Smooth muscle cell (in vitro differentiated cells): ENCODE data around the gene PIWIL4. TPM values are rescaled to one million over a fixed set of nuclear protein-coding genes. Genes with fewer than 3 reads are reported as not detected.

Source experiments
- DNase-seq: peaks from one replicate; lab custom pipeline; 2025; ENCODE audit not compliant: unreplicated experiment; lab: John Stamatoyannopoulos, UW
- H2AFZ ChIP-seq: fragments of 200-600 bp; sonication (generic); 2 replicates; pipeline ENCODE4 v1.6.0; 2016; ENCODE audit warnings: antibody characterized with exemption, low read depth, mild to moderate bottlenecking
- H3F3A ChIP-seq: fragments of 200-600 bp; sonication (generic); 2 replicates; pipeline ENCODE4 v1.6.0; 2017; ENCODE audit warnings: antibody characterized with exemption, low read depth
- H3K27ac ChIP-seq: fragments of 200-600 bp; sonication (generic); 2 replicates; pipeline ENCODE4 v1.5.1; 2016; ENCODE audit warnings: low read depth, mild to moderate bottlenecking
- H3K27me3 ChIP-seq: fragments of 200-600 bp; sonication (generic); 2 replicates; pipeline ENCODE4 v1.6.1; 2016; ENCODE audit warnings: low read depth, mild to moderate bottlenecking
- H3K36me3 ChIP-seq: fragments of 200-600 bp; sonication (generic); 2 replicates; pipeline ENCODE4 v1.5.1; 2016; ENCODE audit warnings: low read depth
- H3K4me1 ChIP-seq: fragments of 200-600 bp; sonication (generic); 2 replicates; pipeline ENCODE4 v1.5.1; 2016; ENCODE audit warnings: low read depth
- H3K4me2 ChIP-seq: fragments of 200-600 bp; sonication (generic); 2 replicates; pipeline ENCODE4 v1.6.0; 2016; ENCODE audit warnings: mild to moderate bottlenecking
- H3K4me3 ChIP-seq: fragments of 200-600 bp; sonication (generic); 2 replicates; pipeline ENCODE4 v1.5.1; 2016; ENCODE audit warnings: mild to moderate bottlenecking
- H3K79me2 ChIP-seq: fragments of 200-600 bp; sonication (generic); 2 replicates; pipeline ENCODE4 v1.6.0; 2016; ENCODE audit warnings: low read depth, mild to moderate bottlenecking
- H3K9ac ChIP-seq: fragments of 200-600 bp; sonication (generic); 2 replicates; pipeline ENCODE4 v1.6.0; 2016; ENCODE audit warnings: low read depth
- H3K9me3 ChIP-seq: fragments of 200-600 bp; sonication (generic); replicated peaks from 2 replicates; pipeline ENCODE4 v1.5.1; 2016; ENCODE audit warnings: low read depth
- H4K20me1 ChIP-seq: fragments of 200-600 bp; sonication (generic); 2 replicates; pipeline ENCODE4 v1.6.0; 2016; ENCODE audit warnings: low read depth
- WGBS: methylation state at CpG from one replicate; pipeline ENCODE4 v1.1.7; 2016; ENCODE audit warnings: low lambda C conversion rate; 5-methylcytosine and 5-hydroxymethylcytosine counted together
- polyA plus RNA-seq: library from polyadenylated mRNA; unstranded; fragments of >200 nt; fragmentation: Nextera tagmentation; extraction: Ambion mirVana; gene quantifications from 2 replicates; pipeline ENCODE4 v1.2.1, GENCODE V29; 2016
- total RNA-seq: library from RNA; depleted of rRNA; stranded (reverse); fragments of >200 nt; gene quantifications from 2 replicates; pipeline ENCODE4 v1.2.3, GENCODE V29; 2014
- TF ChIP-seq, protein P1 (sequence below): fragments of 200-600 bp; sonication (generic); IDR thresholded peaks from 2 replicates; pipeline ENCODE4 v1.5.1; 2017; ENCODE audit warnings: borderline replicate concordance, mild to moderate bottlenecking, antibody characterized with exemption; ENCODE audit not compliant: insufficient read depth, poor library complexity, severe bottlenecking

Gene PIWIL4
- total and polyA plus RNA-seq, 2 experiments from 2014 or later: 0.88 to 3.1 TPM

DNA sequence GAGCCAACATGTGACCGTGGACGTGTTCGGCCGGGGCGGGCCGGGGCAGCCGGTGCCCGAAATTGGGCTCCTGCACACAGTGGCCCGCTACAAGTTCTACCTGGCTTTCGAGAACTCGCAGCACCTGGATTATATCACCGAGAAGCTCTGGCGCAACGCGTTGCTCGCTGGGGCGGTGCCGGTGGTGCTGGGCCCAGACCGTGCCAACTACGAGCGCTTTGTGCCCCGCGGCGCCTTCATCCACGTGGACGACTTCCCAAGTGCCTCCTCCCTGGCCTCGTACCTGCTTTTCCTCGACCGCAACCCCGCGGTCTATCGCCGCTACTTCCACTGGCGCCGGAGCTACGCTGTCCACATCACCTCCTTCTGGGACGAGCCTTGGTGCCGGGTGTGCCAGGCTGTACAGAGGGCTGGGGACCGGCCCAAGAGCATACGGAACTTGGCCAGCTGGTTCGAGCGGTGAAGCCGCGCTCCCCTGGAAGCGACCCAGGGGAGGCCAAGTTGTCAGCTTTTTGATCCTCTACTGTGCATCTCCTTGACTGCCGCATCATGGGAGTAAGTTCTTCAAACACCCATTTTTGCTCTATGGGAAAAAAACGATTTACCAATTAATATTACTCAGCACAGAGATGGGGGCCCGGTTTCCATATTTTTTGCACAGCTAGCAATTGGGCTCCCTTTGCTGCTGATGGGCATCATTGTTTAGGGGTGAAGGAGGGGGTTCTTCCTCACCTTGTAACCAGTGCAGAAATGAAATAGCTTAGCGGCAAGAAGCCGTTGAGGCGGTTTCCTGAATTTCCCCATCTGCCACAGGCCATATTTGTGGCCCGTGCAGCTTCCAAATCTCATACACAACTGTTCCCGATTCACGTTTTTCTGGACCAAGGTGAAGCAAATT lies 21.7 kb upstream of the PIWIL4 start:
- DNase-seq: no peak
- TF ChIP-seq, protein P1, sequence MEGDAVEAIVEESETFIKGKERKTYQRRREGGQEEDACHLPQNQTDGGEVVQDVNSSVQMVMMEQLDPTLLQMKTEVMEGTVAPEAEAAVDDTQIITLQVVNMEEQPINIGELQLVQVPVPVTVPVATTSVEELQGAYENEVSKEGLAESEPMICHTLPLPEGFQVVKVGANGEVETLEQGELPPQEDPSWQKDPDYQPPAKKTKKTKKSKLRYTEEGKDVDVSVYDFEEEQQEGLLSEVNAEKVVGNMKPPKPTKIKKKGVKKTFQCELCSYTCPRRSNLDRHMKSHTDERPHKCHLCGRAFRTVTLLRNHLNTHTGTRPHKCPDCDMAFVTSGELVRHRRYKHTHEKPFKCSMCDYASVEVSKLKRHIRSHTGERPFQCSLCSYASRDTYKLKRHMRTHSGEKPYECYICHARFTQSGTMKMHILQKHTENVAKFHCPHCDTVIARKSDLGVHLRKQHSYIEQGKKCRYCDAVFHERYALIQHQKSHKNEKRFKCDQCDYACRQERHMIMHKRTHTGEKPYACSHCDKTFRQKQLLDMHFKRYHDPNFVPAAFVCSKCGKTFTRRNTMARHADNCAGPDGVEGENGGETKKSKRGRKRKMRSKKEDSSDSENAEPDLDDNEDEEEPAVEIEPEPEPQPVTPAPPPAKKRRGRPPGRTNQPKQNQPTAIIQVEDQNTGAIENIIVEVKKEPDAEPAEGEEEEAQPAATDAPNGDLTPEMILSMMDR: no peak
- H3F3A ChIP-seq: no peaks in the 10 kb centered on the region
- H3K79me2 ChIP-seq: peaks cover 45% of the 10 kb centered on the region
- peak overlapping the region; percentile 94 for H3K9ac ChIP-seq
- no peak overlapping the region for H3K27ac ChIP-seq
- peaks cover 54% of the 10 kb centered on the region for H4K20me1 ChIP-seq
- no peaks in the 10 kb centered on the region for H3K36me3 ChIP-seq
- WGBS: 19% methylated on average over 53 of the region's 54 CpGs
- no peaks in the 10 kb centered on the region for H3K27me3 ChIP-seq
- H3K4me2 ChIP-seq: peak overlapping the region; percentile 97
- peaks cover 25% of the 10 kb centered on the region for H3K4me1 ChIP-seq
- H3K9me3 ChIP-seq: no peaks in the 10 kb centered on the region
- H3K4me3 ChIP-seq: peak overlapping the region; percentile 90
- H2AFZ ChIP-seq: peak overlapping the region; percentile 99

DNA sequence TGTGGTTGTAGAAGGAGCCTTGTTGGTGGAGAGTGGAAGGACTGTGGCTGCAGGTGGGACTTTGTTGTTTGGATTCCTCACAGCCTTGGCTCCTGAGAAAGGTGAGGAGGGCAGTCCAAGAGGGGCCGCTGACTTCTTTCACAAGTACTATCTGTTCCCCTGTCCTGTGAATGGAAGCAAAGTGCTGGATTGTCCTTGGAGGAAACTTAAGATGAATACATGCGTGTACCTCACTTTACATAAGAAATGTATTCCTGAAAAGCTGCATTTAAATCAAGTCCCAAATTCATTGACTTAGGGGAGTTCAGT lies 21.1 kb upstream of the PIWIL4 start:
- H3K4me3 ChIP-seq: peak overlapping the region; percentile 90
- H3K79me2 ChIP-seq: peaks cover 45% of the 10 kb centered on the region
- H2AFZ ChIP-seq: no peak overlapping the region
- TF ChIP-seq, protein P1: no peak
- H3K27ac ChIP-seq: no peak overlapping the region
- WGBS: 54% methylated on average over 2 of the region's 2 CpGs
- H3K4me1 ChIP-seq: peaks cover 25% of the 10 kb centered on the region
- no peaks in the 10 kb centered on the region for H3K9me3 ChIP-seq
- no peaks in the 10 kb centered on the region for H3K36me3 ChIP-seq
- DNase-seq: no peak
- no peaks in the 10 kb centered on the region for H3F3A ChIP-seq
- H3K27me3 ChIP-seq: no peaks in the 10 kb centered on the region
- no peak overlapping the region for H3K9ac ChIP-seq
- peak overlapping the region; percentile 97 for H3K4me2 ChIP-seq
- peaks cover 59% of the 10 kb centered on the region for H4K20me1 ChIP-seq

DNA sequence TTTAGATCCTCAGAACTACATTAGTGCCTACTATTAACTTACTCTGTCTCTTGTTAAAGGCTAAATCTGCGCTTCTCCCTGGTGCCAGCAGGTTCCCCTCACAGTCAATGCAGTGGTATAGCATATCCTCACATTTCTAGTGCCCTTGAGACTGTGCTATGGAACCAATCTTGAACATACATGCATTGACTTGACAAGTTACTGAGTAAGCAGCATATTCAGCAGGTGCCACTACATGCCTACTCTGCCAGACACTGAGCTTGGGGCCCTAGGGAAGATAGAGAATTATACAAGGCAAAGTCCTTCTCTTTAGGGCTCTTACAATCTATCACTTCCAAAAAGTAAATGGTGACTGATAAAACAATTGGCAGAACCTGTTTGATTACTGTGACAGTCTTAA lies 20.3 kb upstream of the PIWIL4 start:
- H3K4me1 ChIP-seq: peaks cover 25% of the 10 kb centered on the region
- no peaks in the 10 kb centered on the region for H3F3A ChIP-seq
- no peak overlapping the region for H3K9ac ChIP-seq
- H3K79me2 ChIP-seq: peaks cover 45% of the 10 kb centered on the region
- TF ChIP-seq, protein P1: no peak
- peaks cover 59% of the 10 kb centered on the region for H4K20me1 ChIP-seq
- peak overlapping the region; percentile 90 for H3K4me3 ChIP-seq
- H3K36me3 ChIP-seq: no peaks in the 10 kb centered on the region
- no peak overlapping the region for H3K27ac ChIP-seq
- no peak for DNase-seq
- no peaks in the 10 kb centered on the region for H3K27me3 ChIP-seq
- H2AFZ ChIP-seq: no peak overlapping the region
- 90% methylated on average over 1 of the region's 1 CpG for WGBS
- peak overlapping the region; percentile 97 for H3K4me2 ChIP-seq
- no peaks in the 10 kb centered on the region for H3K9me3 ChIP-seq

DNA sequence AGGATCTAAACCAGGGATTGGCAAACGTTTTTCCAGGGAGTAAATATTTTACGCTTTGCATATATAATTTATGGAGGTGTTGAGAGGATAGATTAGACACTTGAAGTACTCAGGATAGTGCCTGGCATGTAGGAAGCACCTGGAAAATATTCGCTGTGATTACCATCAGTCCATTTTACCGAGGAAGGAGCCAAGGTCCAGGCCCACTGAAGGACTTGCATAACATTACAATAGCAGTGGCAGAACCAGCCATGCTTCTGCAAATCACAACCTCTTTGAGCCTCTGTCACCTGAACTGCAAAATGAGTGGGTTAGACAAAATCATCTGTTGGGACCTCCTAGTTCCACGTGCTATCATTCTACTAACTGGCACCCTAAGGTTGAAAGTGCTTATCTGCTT lies 18.0 kb upstream of the PIWIL4 start:
- no peak for DNase-seq
- H3K36me3 ChIP-seq: no peaks in the 10 kb centered on the region
- 76% methylated on average over 5 of the region's 5 CpGs for WGBS
- no peak overlapping the region for H3K9ac ChIP-seq
- H3K4me1 ChIP-seq: peaks cover 20% of the 10 kb centered on the region
- peak overlapping the region; percentile 39 for H3K4me2 ChIP-seq
- peaks cover 59% of the 10 kb centered on the region for H4K20me1 ChIP-seq
- peaks cover 45% of the 10 kb centered on the region for H3K79me2 ChIP-seq
- no peak overlapping the region for H2AFZ ChIP-seq
- no peaks in the 10 kb centered on the region for H3F3A ChIP-seq
- peak overlapping the region; percentile 9 for H3K4me3 ChIP-seq
- no peaks in the 10 kb centered on the region for H3K27me3 ChIP-seq
- no peaks in the 10 kb centered on the region for H3K9me3 ChIP-seq
- TF ChIP-seq, protein P1: no peak
- no peak overlapping the region for H3K27ac ChIP-seq
